ENCODE results near the gene CROCC.
"Not testable (repeated sequence)": the region's sequence is repeated elsewhere in the genome, so short reads cannot be mapped to it uniquely, and the experiment has no call there.

The CROCC gene

DNA sequence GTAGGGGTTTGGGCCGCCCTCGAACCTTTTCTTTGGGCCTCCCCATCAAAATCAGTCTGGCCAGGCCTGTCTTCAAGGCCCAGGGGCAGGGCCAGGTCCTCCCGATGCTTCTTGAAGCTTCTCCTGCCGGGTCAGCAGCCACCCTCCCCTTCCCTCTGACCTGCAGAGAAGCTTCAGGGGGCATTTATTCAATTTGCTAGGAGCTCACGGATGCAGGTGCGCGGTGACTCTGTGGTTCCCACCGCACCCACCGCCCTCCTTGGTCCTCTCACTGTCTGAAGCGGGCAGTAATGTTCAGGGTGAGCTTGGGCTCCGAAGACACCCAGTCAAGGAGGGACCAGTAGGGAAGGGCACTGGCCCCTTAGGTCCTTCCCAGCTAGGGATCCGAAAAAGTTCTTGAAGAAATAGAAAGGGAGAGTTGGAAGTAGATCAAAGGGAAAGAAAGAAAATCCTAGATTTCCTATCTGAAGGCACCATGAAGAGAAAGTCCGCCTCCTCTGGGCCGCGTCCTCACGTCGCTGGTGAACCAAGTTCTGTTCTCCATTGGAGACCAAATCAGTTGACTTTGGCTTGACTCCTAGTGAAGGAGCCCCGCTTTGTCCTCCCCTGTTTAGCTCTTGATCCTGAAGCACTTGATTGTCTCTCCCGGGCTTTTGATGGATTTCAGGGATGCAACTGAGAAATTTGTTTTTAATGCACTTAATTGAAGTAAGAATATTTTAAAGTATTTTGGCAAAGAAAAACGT, 34.7 kb upstream of the CROCC start:
- TF ChIP-seq, protein P1, sequence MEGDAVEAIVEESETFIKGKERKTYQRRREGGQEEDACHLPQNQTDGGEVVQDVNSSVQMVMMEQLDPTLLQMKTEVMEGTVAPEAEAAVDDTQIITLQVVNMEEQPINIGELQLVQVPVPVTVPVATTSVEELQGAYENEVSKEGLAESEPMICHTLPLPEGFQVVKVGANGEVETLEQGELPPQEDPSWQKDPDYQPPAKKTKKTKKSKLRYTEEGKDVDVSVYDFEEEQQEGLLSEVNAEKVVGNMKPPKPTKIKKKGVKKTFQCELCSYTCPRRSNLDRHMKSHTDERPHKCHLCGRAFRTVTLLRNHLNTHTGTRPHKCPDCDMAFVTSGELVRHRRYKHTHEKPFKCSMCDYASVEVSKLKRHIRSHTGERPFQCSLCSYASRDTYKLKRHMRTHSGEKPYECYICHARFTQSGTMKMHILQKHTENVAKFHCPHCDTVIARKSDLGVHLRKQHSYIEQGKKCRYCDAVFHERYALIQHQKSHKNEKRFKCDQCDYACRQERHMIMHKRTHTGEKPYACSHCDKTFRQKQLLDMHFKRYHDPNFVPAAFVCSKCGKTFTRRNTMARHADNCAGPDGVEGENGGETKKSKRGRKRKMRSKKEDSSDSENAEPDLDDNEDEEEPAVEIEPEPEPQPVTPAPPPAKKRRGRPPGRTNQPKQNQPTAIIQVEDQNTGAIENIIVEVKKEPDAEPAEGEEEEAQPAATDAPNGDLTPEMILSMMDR (IDR thresholded peaks at IDR 0.05), result no peak
- Histone ChIP-seq H3K9me3 (no peaks in the 10 kb centered on the region), H3K4me1 (peaks cover 0 to 10% (median 6%) of the 10 kb centered on the region in 4 donors), H3K4me3 (no peak overlapping the region), H3K27me3 (peaks cover 0 to 12% of the 10 kb centered on the region in 2 donors), H3K27ac (no peak overlapping the region), H3K36me3 (no peaks in the 10 kb centered on the region)
- no peak for DNase-seq
- intact Hi-C loops (cut with DNase I; ENCODE audit: low total_unique reads), result no loop called here

DNA sequence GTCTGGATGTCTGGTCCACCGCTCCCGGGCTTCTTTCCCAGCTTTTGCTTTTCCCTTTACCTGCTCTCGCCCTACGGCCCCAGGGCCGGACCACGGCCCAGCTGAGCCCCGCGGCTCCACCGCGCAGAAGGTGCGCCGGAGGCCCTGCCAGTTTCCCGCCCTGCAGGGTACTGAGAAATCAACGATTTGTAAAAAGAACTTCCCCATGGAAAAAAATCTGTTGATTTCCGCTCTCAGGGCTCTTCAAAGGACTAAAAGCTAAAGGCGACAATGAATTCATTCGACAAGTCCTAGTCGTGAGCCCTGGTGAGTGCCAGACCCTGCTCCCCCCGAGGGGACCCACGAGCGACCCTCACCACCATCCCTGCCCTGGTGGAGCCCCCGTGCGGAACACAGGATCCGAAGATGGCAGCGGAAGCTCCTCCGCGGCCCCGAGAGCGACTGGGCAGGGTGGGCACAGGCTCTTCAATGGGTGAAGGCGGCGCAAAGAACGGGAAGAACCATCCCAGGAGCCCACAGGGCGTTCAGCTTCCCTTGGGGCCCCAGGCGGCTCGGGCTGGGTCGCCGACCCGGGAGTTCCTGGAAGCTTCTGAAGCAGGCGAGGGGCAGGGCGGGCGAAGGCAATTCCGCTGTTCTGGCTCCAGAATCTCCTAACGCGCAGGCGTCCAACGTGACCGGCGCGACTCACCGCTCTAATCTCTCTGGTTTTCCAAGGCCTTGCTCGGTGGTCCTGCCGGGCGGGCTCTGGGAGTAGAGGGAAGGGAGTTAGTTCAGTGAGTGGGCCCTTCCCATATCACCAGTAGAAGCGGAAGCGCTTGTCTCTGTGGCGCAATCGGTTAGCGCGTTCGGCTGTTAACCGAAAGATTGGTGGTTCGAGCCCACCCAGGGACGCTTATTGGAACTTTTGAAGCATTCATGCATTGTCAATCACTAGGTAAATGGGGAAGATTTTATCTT, 32.6 kb upstream of the CROCC start:
- peaks cover 0 to 2% of the 10 kb centered on the region in 2 donors for H3K27me3 ChIP-seq
- peak overlapping the region; percentile 81 to 85 for H3K27ac ChIP-seq
- peak; percentile 82 to 92 for DNase-seq
- peak overlapping the region; percentile 55 to 62 for H3K4me3 ChIP-seq
- intact Hi-C loops (cut with DNase I; ENCODE audit: low total_unique reads), result no loop called here
- H3K4me1 ChIP-seq, result peaks cover 0 to 10% (median 6%) of the 10 kb centered on the region in 4 donors
- no peaks in the 10 kb centered on the region for H3K9me3 ChIP-seq
- TF ChIP-seq, protein P1 (IDR thresholded peaks at IDR 0.05), result no peak
- no peaks in the 10 kb centered on the region for H3K36me3 ChIP-seq

DNA sequence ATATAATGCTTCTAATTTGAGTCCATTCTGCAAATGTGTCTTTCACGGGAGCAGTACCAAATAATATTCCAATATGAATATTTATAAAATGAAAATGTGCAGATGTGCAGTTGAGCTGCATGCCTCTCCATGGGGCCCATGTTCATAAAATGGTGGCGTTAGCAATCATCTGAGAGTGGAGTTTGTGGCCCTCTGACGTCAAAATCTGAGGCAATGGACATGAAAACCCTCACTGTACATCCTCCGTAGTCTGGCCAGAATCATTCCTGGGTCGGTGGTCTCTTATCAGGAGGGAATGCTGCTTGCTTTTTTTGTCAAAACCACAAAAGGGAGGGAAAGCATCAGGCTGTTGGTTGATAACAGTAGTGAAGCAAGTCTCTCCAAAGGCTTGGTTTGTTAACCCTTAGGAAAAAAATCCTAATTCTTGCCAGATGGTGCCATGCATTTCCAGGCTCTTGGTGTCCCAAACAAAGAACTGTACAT, 31.2 kb upstream of the CROCC start:
- DNase-seq; H3K27ac ChIP-seq; H3K27me3 ChIP-seq; H3K4me1 ChIP-seq; H3K36me3 ChIP-seq; H3K9me3 ChIP-seq; intact Hi-C loops (cut with DNase I; ENCODE audit: low total_unique reads); H3K4me3 ChIP-seq: not testable (repeated sequence)

DNA sequence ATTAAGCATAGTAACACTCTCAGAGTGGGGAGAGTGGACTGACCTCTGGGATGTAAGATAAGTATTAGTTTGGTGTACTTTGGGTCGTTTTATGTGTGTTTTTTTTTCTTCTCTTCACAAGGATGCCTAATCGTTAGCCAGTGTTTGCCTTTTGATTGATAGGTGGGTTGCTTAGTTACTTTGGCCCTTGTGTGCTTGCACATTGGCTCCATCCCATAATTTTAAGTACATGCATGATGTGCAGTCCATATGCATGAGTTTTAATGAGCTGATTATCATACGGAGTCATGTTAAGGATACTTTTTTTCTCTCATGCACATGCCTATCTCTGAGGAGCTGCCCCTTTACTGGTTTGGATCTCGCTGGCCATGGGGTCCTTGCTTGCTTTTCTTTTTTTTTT, 30.7 kb upstream of the CROCC start:
- H3K4me3 ChIP-seq; H3K27ac ChIP-seq; H3K36me3 ChIP-seq; DNase-seq; H3K27me3 ChIP-seq; H3K4me1 ChIP-seq; intact Hi-C loops (cut with DNase I; ENCODE audit: low total_unique reads); H3K9me3 ChIP-seq: not testable (repeated sequence)

DNA sequence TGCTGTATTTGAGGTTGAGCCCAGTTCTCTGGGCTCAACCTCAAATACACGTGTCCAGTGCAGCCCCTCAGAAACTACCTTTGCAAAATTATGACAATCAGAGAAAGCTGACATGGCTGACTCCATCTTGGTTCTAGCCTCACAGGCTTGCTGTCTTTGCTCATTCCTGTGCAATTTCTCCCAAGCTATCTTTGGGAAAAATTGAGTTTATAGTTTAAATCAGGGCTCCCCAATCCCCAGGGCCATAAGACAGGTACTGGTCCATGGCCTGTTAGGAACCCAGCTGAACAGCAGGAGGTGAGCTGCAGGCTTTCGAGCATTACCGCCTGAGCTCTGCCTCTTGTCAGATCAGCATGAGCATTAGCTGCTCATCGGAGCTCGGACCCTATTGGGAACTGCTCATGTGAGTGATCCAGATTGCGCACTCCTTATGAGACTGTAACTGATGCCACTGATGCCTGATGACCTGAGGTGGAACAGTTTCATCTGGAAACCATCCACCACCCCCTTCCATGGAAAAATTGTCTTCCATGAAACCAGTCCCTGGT, 28.7 kb upstream of the CROCC start:
- H3K36me3 ChIP-seq; H3K27me3 ChIP-seq; H3K27ac ChIP-seq; H3K9me3 ChIP-seq; DNase-seq; intact Hi-C loops (cut with DNase I; ENCODE audit: low total_unique reads); H3K4me3 ChIP-seq: not testable (repeated sequence)
- H3K4me1 ChIP-seq, result peaks cover 0 to 18% (median 9%) of the 10 kb centered on the region in 4 donors

DNA sequence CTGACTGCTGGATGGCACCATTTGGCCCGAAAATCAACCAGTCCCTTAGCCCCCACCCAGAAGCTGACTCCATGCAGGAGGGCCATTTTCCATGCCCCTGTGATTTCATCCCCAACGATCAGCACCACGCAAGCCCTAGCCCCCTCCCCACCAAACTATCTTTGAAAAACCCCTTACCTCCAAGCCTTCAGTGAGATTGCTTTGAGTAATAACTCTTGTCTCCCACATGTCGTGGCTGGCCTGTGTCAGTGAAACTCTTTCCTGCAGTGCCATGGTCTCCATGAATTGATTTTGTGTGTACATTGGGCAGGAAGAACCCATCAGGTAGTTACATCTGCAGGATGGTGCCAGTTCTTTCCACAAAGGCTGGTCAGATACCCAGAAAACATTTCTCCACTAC, 27.9 kb upstream of the CROCC start:
- peak in 1 of 2 donors; percentile 61 for DNase-seq

DNA sequence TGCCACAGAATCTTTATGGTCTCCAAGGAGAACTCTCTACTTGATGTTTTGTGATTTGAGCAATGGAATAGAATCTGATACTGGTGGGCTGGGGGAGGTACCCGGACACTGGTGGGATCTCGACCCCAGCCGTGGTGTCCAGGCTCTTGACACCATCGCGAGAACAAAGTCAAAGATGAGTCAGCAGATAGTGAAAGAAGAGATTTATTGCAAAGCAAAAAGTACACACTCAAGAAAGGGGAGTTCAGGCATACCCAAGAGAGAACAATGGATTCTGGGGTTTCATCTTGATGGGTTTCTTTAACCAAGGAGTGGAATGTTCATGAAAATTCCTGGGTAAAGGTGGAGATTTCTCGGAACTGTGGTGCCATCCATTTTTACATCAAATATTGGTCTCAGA, 27.4 kb upstream of the CROCC start:
- H3K27me3 ChIP-seq; intact Hi-C loops (cut with DNase I; ENCODE audit: low total_unique reads); H3K36me3 ChIP-seq; DNase-seq; H3K4me3 ChIP-seq; H3K27ac ChIP-seq; H3K9me3 ChIP-seq: not testable (repeated sequence)
- peaks cover 0 to 14% (median 7%) of the 10 kb centered on the region in 4 donors for H3K4me1 ChIP-seq

More for the DNA sequence above, 27.9 kb upstream of the CROCC start:
- H3K27ac ChIP-seq; H3K36me3 ChIP-seq; H3K27me3 ChIP-seq; H3K9me3 ChIP-seq; H3K4me3 ChIP-seq; intact Hi-C loops (cut with DNase I; ENCODE audit: low total_unique reads): not testable (repeated sequence)
- peaks cover 0 to 15% (median 8%) of the 10 kb centered on the region in 4 donors for H3K4me1 ChIP-seq

DNA sequence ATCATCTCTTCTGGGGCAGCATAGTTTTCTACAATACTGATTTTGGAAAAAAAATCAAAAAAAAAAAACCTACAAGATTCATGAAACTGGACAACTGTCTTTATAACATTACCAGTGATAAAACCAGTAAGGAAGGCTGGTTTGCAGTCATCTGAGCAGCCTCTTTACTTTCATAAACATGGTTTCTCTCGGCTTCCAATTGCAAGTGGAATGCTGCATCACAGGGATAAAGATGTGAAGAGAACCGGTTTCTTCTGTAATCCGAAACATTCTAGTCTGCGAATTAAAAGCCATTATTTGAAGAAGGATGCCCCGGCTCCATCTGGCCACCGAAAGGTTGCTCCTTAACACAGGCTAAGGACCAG, 26.5 kb upstream of the CROCC start:
- H3K9me3 ChIP-seq; H3K36me3 ChIP-seq; intact Hi-C loops (cut with DNase I; ENCODE audit: low total_unique reads); DNase-seq; H3K27me3 ChIP-seq; H3K4me1 ChIP-seq: not testable (repeated sequence)
- Histone ChIP-seq H3K27ac (peak overlapping the region; percentile 79 to 85), H3K4me3 (peak overlapping the region; percentile 40 to 43)

DNA sequence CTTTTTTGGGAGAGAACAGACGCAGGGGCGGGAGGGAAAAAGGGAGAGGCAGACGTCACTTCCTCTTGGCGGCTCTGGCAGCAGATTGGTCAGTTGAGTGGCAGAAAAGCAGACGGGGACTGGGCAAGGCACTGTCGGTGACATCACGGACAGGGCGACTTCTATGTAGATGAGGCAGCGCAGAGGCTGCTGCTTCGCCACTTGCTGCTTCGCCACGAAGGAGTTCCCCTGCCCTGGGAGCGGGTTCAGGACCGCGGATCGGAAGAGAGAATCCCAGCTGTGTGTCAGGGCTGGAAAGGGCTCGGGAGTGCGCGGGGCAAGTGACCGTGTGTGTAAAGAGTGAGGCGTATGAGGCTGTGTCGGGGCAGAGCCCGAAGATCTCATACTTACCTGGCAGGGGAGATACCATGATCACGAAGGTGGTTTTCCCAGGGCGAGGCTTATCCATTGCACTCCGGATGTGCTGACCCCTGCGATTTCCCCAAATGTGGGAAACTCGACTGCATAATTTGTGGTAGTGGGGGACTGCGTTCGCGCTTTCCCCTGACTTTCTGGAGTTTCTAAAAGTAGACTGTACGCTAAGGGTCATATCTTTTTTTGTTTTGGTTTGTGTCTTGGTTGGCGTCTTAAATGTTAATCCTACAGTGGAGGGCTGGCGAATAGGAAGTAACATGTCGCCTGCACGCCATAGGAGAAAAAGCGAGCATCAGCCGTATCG, 26.0 kb upstream of the CROCC start, which contains the start of gene RNU1-2:
Gene RNU1-2 (plus strand): TSS at position 383 of the 718 bp plus-strand sequence.
- intact Hi-C loops (cut with DNase I; ENCODE audit: low total_unique reads); H3K36me3 ChIP-seq; H3K27me3 ChIP-seq; H3K4me1 ChIP-seq; H3K9me3 ChIP-seq: not testable (repeated sequence)
- DNase-seq, result peak; percentile 89 to 97
- H3K27ac ChIP-seq, result peak within 1 kb of the TSS; percentile 79 to 85
- peak within 1 kb of the TSS; percentile 40 to 43 for H3K4me3 ChIP-seq

DNA sequence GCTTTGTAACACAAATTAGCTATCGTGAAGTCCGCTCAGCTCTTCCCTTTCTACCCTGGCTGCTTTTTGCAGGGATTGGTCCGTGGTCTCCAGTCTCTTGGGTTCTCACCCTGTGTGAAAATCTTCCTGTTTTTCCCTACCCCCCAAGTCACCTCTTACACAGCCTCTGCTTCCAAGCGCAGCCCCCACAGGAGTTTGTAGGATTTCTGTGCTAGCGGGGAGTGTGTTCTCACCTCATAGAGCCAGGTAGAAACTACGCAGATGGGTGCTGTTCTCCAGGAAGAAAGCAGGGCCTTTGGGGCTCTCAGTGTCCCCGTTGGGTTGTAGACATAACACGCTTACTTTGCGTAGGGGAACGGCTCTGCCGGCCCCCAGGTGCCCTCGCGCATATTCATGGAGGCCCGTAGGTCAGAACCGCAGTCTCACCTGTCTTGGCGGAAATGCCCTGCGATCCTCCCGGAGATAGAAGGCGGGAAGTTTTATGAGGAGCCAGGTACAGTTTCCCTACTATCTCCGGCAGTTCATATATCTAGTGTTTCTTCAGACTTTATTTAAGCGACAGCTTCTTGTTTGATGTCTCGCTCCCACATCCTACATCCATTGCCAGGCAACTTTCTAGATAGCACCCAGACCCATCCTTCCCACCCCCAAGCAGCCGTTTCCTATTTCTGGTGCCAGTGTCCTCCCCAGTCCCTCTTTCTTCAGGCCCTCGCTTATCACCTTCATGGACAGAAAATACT, 25.2 kb upstream of the CROCC start:
- peak overlapping the region; percentile 79 to 85 for H3K27ac ChIP-seq
- H3K27me3 ChIP-seq; intact Hi-C loops (cut with DNase I; ENCODE audit: low total_unique reads); H3K36me3 ChIP-seq; H3K4me1 ChIP-seq; H3K9me3 ChIP-seq: not testable (repeated sequence)
- peak in 1 of 2 donors; percentile 68 for DNase-seq
- peak overlapping the region; percentile 16 to 43 for H3K4me3 ChIP-seq

Data from tibial artery (tissue), 4 donors.